ENCODE results near the gene KIAA2012. TPM values are rescaled to one million over a fixed set of nuclear protein-coding genes. Genes with fewer than 3 reads are reported as not detected.
"Not testable (repeated sequence)": the region's sequence is repeated elsewhere in the genome, so short reads cannot be mapped to it uniquely, and the experiment has no call there.

Gene KIAA2012
- total RNA-seq, 1 experiment from 2014 or later = 0.08 TPM

DNA sequence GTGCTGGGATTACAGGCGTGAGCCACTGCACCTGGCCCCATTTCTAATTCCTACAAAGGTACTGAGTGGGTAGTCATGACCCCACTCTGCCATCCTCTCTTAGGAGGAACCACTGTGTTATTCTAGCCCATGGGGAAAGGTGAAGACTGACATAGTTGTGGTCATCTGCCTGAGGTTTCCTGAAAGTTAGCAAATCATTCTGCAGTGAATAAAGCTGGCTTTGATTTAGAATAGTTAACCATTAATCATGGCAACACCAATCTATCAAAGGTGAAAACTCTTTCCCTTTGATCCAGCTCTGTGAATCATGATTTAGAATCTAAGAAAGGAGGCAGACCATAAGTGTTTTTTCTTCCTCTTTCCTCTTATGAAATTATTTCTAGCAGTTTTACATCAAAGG lies 114.5 kb downstream of the KIAA2012 start:
- Histone ChIP-seq H3K4me3 (no peak overlapping the region), H3K4me1 (no peaks in the 10 kb centered on the region), H3K9me3 (replicated peaks) (no peaks in the 10 kb centered on the region), H3K27me3 (no peaks in the 10 kb centered on the region), H3K27ac (no peak overlapping the region), H3K36me3 (no peaks in the 10 kb centered on the region)
- DNase-seq = no peak

DNA sequence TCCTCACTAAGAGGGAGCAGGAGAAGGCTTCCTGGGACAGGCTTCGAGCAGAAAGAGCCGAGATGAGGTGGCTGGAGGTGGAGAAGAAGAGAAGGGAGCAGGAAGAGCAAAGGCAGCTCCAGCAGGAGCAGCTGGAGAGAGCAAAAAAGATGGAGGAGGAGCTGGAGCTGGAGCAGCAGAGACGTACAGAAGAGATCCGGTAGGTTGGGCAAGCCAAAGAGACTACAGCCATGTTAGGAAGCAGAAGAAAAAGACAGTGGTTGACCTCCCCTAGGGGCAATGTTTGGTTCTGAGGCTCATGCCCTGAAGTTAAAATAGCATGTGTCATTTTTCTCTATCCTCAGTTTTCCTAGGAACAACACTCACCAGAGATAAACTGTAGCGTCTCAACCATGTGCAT lies 120.2 kb downstream of the KIAA2012 start:
- Histone ChIP-seq H3K4me3 (no peak overlapping the region), H3K4me1 (no peaks in the 10 kb centered on the region), H3K27ac (no peak overlapping the region), H3K9me3 (replicated peaks) (no peaks in the 10 kb centered on the region), H3K27me3 (no peaks in the 10 kb centered on the region), H3K36me3 (no peaks in the 10 kb centered on the region)
- no peak for DNase-seq

DNA sequence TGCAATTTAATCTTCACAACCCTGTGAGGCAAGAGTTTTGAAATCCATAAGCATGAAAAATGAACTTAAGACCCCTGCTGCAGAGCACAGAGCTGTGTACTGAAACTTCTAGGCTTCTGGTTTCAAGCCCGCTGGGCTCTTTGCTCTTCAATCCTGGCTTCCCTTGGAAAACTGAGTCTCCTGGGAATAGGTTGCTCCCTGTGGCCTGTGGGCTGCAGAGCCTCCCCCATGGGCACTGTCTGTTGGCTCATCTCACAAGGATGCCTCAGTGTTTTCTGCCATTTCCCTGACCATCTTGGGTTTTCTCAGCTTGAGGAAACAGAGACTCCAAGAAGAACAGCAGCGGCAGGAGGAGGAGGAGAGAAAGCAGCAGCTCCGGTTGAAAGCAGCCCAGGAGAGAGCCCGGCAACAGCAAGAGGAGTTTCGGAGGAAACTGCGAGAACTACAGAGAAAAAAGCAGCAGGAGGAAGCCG lies 120.9 kb downstream of the KIAA2012 start:
- Histone ChIP-seq H3K4me3 (no peak overlapping the region), H3K9me3 (replicated peaks) (no peaks in the 10 kb centered on the region), H3K27ac (no peak overlapping the region), H3K27me3 (no peaks in the 10 kb centered on the region), H3K4me1 (no peaks in the 10 kb centered on the region), H3K36me3 (no peaks in the 10 kb centered on the region)
- DNase-seq = peak; percentile 19 to 61

DNA sequence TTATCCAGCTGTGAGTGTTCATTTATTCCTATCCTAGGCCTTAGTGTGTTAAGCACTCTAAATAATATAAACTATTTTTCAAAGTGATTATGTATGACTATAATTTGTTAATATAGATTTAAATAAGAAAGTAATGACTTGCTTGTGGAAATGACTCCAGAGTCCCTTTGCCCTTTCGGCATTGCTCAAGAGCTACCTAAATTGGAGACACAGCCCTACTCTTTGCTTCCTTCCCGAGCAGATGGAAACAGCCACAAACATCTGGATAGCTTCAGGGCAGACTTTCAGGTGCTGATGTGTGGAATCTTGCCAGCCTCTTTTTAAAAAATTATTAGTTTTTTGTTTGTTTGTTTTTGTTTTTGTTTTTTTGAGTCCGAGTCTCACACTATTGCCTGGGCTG lies 121.4 kb downstream of the KIAA2012 start:
- H3K27me3 ChIP-seq = no peaks in the 10 kb centered on the region
- H3K9me3 ChIP-seq (replicated peaks) = no peaks in the 10 kb centered on the region
- no peaks in the 10 kb centered on the region for H3K4me1 ChIP-seq
- DNase-seq = no peak
- H3K4me3 ChIP-seq = no peak overlapping the region
- no peaks in the 10 kb centered on the region for H3K36me3 ChIP-seq
- H3K27ac ChIP-seq = no peak overlapping the region

DNA sequence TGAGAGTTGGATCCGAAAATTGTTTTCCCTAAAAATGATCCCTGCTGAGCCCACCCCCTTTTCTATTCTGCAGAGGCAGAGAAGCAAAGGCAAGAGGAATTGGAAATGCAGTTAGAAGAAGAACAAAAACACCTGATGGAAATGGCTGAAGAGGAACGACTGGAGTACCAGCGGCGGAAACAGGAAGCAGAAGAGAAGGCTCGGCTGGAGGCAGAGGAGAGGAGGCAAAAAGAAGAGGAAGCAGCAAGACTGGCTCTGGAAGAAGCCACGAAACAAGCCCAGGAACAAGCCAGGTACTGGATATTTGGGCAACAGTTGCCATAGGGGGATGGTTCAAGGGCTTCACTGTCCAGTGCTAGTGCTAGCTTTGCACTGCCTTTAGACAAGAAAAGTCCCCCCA lies 123.7 kb downstream of the KIAA2012 start:
- Histone ChIP-seq H3K27ac (no peak overlapping the region), H3K4me3 (no peak overlapping the region), H3K9me3 (replicated peaks) (no peaks in the 10 kb centered on the region), H3K36me3 (no peaks in the 10 kb centered on the region), H3K4me1 (no peaks in the 10 kb centered on the region), H3K27me3 (no peaks in the 10 kb centered on the region)
- no peak for DNase-seq

DNA sequence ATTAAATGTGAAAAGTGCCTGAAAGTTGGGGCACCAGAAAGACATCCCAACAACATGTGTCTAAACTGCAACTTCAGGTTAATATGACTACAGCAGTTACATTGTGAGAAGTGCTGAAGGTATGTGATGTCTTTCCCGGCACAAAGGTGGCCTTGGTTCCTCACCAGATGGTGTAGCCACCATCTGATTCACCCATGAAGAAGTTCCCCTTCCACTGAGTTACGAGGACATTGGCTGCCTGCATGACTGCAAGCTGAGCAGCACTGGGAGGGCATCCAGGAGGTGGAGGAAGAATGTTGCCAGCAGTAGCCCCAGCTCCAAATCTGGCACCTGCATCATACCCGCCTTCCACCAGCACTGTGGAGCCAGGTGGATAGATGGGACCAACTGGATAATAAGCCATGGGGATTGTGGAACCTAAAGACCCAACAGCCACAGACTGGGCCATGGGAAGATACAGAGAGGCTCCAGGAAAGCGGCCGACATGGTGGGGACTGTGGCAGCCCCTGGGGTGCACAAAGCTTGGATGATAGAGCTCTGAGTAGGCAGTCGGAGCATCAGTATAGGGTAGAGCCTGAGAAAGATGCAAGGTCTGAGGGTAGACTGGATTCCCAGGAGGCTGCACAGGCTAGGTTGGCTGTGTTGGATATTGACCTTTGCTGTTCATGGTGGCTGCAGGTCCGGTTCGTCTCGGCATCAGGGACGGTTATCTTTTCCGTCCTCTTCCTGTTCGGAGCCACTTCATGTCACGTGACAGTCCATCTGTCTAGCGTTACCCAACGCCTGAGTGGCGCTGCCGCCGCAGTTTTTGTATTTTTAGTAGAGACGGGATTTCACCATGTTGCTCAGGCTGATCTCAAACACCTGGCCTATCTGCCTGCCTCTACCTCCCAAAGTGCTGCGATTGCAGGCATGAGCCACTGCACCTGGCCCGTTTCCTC lies 128.4 kb downstream of the KIAA2012 start:
- H3K4me1 ChIP-seq = no peaks in the 10 kb centered on the region
- no peaks in the 10 kb centered on the region for H3K27me3 ChIP-seq
- H3K27ac ChIP-seq = no peak overlapping the region
- DNase-seq = no peak
- peaks cover 5% of the 10 kb centered on the region for H3K36me3 ChIP-seq
- H3K9me3 ChIP-seq (replicated peaks) = no peaks in the 10 kb centered on the region
- H3K4me3 ChIP-seq = no peak overlapping the region

DNA sequence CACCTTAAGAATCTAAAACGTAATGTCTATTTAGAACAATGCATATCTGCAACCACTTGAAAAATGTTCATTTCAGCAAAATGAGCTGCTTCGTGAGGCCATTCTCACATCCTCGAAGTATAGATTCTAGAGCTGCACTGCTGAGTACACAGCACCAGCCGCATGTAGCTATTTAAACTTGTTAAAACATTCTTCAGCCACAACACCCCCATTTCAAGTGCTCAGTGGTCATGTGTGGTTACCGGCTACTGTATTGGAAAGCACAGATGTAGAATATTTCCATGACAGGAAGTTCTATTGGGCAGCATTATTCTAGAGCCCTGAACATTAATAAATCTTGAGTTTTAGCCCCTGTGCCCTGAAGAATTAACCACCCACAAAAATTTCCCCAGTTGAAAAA lies 130.3 kb downstream of the KIAA2012 start:
- no peak for DNase-seq
- H3K4me1 ChIP-seq = no peaks in the 10 kb centered on the region
- no peak overlapping the region for H3K27ac ChIP-seq
- H3K27me3 ChIP-seq = no peaks in the 10 kb centered on the region
- no peak overlapping the region for H3K4me3 ChIP-seq
- peaks cover 12% of the 10 kb centered on the region for H3K36me3 ChIP-seq
- H3K9me3 ChIP-seq (replicated peaks) = no peaks in the 10 kb centered on the region

DNA sequence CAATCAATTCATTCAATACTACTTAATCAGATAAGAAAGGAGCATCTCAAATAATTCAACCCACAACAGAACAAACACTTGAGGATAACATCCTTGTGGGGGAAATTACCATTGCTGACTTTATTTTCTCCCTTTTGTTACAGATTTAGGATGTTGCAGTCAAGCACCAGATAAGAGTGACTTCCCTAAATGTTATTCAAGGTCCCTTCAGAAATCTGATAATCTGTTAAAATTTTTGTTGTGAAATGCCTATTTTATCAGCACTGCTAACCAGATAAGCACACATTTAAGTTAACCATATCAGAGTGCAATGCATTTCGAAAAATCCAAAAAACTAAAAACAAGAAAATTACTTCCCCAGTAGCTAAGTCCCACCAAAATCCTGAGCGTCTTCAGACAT lies 131.8 kb downstream of the KIAA2012 start:
- Histone ChIP-seq H3K9me3 (replicated peaks) (no peaks in the 10 kb centered on the region), H3K27me3 (no peaks in the 10 kb centered on the region), H3K4me1 (no peaks in the 10 kb centered on the region), H3K36me3 (peaks cover 12% of the 10 kb centered on the region), H3K27ac (no peak overlapping the region), H3K4me3 (no peak overlapping the region)
- DNase-seq = no peak

DNA sequence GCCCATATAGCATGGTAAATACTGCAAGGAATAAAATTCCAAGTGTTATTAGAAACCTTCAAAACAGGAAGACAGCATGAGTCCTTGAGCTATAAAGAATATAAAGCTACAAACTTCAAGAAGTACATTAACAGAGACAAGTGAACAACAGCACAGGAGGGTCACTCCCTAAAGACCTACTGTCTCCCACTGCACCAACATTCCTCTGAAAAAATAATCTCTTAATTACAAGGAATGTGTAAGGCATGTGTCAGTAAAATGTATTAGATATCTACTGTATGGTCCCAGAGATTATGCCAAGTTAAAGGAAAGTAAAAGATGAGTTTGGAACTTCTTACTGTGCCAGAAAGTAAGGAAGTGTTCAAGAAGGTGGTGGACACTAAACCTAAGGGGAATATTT lies 135.5 kb downstream of the KIAA2012 start:
- Histone ChIP-seq H3K4me1 (no peaks in the 10 kb centered on the region), H3K36me3 (peaks cover 28% of the 10 kb centered on the region), H3K4me3 (no peak overlapping the region), H3K27me3 (no peaks in the 10 kb centered on the region), H3K27ac (no peak overlapping the region), H3K9me3 (replicated peaks) (no peaks in the 10 kb centered on the region)
- DNase-seq = no peak

DNA sequence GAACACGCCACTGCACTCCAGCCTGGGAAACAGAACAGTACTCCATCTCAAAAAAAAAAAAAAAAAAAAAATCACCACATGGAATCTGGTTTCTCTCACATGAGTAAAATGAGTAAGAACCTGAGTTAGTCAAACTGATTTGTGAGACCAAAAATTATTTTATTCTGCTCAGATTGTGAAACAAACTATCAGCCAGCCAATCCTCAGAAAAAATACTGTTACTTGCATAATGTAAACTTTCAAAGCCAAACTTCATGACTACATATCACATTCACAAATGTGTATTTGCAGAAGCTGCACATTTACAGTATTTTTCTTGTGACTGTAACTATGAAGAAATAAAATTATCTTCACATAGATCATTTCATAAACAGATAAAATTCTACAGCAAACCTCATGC lies 142.1 kb downstream of the KIAA2012 start:
- no peak for DNase-seq
- Histone ChIP-seq H3K27me3 (no peaks in the 10 kb centered on the region), H3K9me3 (replicated peaks) (no peaks in the 10 kb centered on the region), H3K4me3 (no peak overlapping the region), H3K27ac (no peak overlapping the region), H3K4me1 (no peaks in the 10 kb centered on the region), H3K36me3 (peaks cover 29% of the 10 kb centered on the region)

DNA sequence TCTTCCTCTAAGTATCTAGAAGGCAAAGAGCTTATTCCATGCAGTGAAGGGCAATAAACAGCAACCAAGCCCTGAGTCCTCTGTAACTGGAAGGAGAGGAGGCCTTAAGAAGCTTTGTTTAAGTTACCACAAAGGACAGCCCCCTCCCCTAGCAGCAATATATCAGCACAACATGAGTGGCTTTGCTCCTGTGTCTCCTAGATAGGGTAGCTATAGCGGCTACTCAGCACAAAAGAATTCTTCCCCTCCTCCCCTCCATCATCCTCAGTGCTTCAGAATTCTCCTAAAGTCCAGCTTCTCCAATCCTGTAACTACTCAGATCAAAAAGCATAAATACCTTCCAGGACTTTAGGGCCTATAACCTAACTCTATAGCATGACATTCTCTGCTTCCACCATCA lies 148.8 kb downstream of the KIAA2012 start:
- Histone ChIP-seq H3K36me3 (peaks cover 9% of the 10 kb centered on the region), H3K4me3 (no peak overlapping the region), H3K4me1 (no peaks in the 10 kb centered on the region), H3K9me3 (replicated peaks) (no peaks in the 10 kb centered on the region), H3K27ac (no peak overlapping the region), H3K27me3 (no peaks in the 10 kb centered on the region)
- no peak for DNase-seq

DNA sequence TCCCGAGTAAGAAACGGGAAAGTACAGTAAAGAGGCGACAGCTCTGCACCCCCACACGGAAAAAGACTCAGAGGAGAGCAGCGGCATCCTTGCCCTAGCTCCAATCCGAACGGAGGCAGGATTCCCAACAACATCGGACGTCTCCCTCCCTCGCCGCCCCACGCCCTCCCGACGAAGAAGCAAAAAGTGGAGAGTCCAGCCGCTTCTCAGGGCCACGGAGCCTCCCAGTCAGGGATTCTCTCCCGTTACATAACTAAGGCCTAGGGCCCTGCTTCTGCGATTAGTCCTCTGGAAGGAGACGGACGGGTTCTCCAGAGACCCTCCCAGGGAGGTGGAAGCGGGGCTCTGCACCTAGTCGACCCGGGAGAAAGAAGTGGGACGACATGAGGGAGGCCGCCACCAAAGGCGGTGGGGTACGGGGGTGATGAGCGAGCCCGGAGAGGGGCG lies 164.8 kb downstream of the KIAA2012 start:
- Histone ChIP-seq H3K36me3 (peaks cover 7% of the 10 kb centered on the region), H3K4me1 (peaks cover 9% of the 10 kb centered on the region), H3K9me3 (replicated peaks) (no peaks in the 10 kb centered on the region), H3K27me3 (no peaks in the 10 kb centered on the region), H3K4me3 (peak overlapping the region; percentile 76), H3K27ac (peak overlapping the region; percentile 46; the same call in 1 of the 2 replicates)
- DNase-seq = peak; percentile 45 to 62

DNA sequence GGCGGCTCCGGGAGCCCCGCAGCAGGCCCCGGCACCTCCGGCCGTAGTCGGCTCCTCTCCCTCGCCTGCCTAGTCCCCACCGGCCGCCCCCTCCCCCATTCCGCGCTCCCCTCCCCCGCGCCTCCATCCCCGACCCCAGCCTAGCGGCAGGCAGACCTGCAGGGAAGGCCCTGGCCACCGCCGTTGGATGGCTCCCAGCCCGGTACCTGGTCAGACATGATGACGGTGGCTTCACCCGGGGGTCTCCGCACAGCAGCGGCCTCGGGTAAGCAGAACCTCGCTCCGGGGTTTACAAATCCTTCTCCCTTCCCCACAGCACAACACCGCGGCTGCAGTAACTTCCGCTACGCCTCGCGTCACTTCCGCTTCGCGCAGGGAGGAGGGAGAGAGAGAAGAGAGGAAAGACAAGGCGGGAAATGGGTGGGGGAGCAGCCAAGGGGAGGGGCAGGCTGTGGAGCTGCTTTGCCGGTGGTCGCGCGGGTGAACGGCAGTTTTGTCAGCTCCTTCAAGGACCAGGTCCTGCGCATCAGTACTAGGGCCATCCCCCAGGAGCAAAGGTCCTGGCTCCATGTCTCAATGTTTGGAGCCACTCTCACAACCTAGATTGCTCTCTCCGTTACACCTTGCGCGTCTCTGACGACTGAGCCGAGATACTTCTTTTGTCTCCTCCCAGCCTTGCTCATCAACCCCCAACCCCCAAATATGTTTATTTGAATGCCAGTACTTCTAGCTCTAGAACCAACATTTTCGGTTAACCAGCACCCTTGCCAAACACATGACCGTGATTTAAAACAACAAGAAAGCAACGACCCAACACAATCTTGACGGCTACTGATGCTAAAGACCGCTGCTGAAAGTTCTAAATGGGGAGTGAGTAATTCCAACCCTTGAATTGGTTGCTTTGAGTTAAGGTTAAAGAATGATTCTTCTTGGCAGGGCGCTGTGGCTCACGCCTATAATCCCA lies 165.5 kb downstream of the KIAA2012 start, which contains the start of gene SUMO1:
SUMO1 (minus strand) TSS at position 364 of the 964 bp plus-strand sequence; CDS start at position 218, 146 bp downstream.
- peaks cover 3% of the 10 kb centered on the region for H3K36me3 ChIP-seq
- peaks cover 9% of the 10 kb centered on the region for H3K4me1 ChIP-seq
- peak; percentile 90 to 93 for DNase-seq
- no peaks in the 10 kb centered on the region for H3K27me3 ChIP-seq
- H3K9me3 ChIP-seq (replicated peaks) = no peaks in the 10 kb centered on the region
- H3K4me3 ChIP-seq = peak within 1 kb of the TSS; percentile 76
- peak within 1 kb of the TSS; percentile 46 for H3K27ac ChIP-seq

DNA sequence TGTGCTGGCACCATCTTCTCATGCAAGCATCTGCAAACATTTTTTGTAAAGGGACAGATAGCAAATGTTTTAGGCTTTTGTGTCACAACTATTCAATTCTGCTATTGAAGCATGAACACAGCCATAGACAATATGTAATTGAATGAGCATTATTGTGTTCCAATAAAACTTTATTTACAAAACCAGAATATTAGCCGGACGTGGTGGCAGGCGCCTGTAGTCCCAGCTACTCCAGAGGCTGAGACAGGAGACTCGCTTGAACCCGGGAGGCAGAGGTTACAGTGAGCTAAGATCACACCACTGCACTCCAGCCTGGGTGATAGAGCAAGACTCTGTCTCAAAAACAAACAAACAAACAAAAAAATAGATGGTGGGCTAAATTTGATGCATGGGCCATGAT lies 174.7 kb downstream of the KIAA2012 start:
- not testable (repeated sequence) for H3K36me3 ChIP-seq; DNase-seq; H3K27ac ChIP-seq; H3K4me1 ChIP-seq; H3K27me3 ChIP-seq; H3K4me3 ChIP-seq; H3K9me3 ChIP-seq (replicated peaks)
